ENCODE data around the gene SYNE1. TPM values are rescaled to one million over a fixed set of nuclear protein-coding genes. Genes with fewer than 3 reads are reported as not detected.
"Not testable (repeated sequence)": the region's sequence is repeated elsewhere in the genome, so short reads cannot be mapped to it uniquely, and the experiment has no call there.

Gene SYNE1
- total RNA-seq, 1 donor from 2014 or later: 14.2 TPM

DNA sequence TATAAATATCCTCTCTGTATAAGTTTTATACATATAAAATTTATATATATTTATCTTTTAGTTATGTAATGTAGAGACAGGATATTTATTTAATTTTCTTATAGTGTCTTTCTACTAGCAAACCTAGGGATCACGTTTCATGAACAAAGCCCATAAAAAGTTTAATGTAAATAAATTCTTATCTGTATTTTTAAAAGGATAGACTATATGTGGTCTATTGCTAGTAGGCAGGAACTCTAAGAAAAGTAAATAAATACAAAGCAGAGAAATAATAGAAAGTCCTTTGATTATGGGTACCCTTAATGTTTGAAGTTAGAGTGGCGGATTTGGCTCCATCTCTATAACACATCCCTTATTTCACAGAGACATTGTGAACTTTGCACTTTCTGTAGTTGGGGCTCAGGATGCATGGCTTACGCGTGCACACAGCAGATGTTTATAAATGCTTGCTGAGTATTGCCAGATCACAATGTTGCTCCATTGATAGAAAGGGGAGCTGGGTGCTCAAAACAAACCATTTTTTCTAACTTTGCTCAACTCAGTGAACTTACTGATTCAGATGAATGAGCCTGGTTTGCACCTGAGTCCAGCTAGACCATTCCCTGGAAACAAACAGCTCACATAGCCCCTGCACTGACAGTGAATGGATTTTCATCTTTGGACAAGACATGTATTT, 179.1 kb downstream of the SYNE1 start:
- no peak overlapping the region for H3K27ac Mint-ChIP-seq
- no peak for DNase-seq (ENCODE audit: low spot score)
- H3K36me3 Mint-ChIP-seq (ENCODE audit: low read depth): no peaks in the 10 kb centered on the region
- H3K9me3 Mint-ChIP-seq: no peaks in the 10 kb centered on the region
- peaks cover 2% of the 10 kb centered on the region for H3K4me1 Mint-ChIP-seq (ENCODE audit: low read depth)
- no peak overlapping the region for H3K4me3 Mint-ChIP-seq (ENCODE audit: low read depth)
- H3K27me3 Mint-ChIP-seq (ENCODE audit: low read depth): no peaks in the 10 kb centered on the region
- intact Hi-C loops (cut with micrococcal nuclease): no loop called here

DNA sequence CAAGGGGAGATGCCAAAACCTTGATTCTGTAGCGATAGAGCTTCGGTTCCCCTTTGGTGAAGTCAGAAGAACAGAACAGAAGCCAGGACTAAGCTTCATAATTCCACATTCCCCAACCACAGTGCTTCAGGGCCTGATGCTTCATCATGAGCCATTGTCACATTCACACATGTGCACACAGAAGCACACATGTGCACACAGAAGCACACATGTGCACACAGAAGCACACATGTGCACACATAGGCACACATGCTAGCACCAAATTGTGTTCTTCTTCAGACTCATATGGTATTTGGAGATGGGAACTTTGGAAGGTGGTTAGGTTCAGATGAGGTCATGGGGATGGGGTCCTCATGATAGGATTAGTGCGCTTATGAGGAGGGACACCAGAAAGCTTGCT, 183.2 kb downstream of the SYNE1 start:
- Mint-ChIP-seq H3K27me3 (ENCODE audit: low read depth) (no peaks in the 10 kb centered on the region), H3K4me3 (ENCODE audit: low read depth) (no peak overlapping the region), H3K4me1 (ENCODE audit: low read depth) (no peaks in the 10 kb centered on the region), H3K9me3 (peaks cover 5% of the 10 kb centered on the region), H3K36me3 (ENCODE audit: low read depth) (no peaks in the 10 kb centered on the region), H3K27ac (no peak overlapping the region)
- intact Hi-C loops (cut with micrococcal nuclease): no loop called here
- DNase-seq (ENCODE audit: low spot score): no peak

DNA sequence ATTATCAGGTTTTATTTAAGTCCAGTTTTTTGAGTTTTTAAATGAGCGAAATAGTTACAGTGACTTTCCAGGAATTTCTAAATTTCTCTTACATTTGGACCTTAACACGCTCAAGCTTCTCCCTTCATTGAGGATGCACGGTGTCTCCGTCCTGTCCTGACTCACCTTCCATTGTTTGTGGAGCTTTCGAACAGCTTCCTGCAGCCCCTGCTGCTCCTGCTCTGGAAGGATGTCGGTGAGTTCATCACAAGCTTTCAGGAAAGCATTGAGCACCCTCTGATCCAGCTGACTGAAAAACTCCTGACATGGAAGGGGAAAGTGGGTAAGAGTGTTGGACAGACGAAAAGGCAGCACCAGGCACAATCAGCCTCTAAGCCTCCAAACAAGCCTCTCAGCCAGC, 183.7 kb downstream of the SYNE1 start:
- H3K27ac Mint-ChIP-seq: no peak overlapping the region
- H3K36me3 Mint-ChIP-seq (ENCODE audit: low read depth): no peaks in the 10 kb centered on the region
- H3K4me3 Mint-ChIP-seq (ENCODE audit: low read depth): no peak overlapping the region
- DNase-seq (ENCODE audit: low spot score): no peak
- no peaks in the 10 kb centered on the region for H3K4me1 Mint-ChIP-seq (ENCODE audit: low read depth)
- no peaks in the 10 kb centered on the region for H3K27me3 Mint-ChIP-seq (ENCODE audit: low read depth)
- H3K9me3 Mint-ChIP-seq: peaks cover 5% of the 10 kb centered on the region
- intact Hi-C loops (cut with micrococcal nuclease): no loop called here

- H3K9me3 Mint-ChIP-seq: peaks cover 5% of the 10 kb centered on the region
- H3K4me1 Mint-ChIP-seq (ENCODE audit: low read depth): no peaks in the 10 kb centered on the region
- no peaks in the 10 kb centered on the region for H3K36me3 Mint-ChIP-seq (ENCODE audit: low read depth)
- H3K27me3 Mint-ChIP-seq (ENCODE audit: low read depth): no peaks in the 10 kb centered on the region
- H3K4me3 Mint-ChIP-seq (ENCODE audit: low read depth): no peak overlapping the region
- DNase-seq (ENCODE audit: low spot score): no peak
- H3K27ac Mint-ChIP-seq: no peak overlapping the region
- intact Hi-C loops (cut with micrococcal nuclease): no loop called here
Measured at GRCh38 chr6:152452639-152453038, 184.5 kb downstream of the SYNE1 start.

DNA sequence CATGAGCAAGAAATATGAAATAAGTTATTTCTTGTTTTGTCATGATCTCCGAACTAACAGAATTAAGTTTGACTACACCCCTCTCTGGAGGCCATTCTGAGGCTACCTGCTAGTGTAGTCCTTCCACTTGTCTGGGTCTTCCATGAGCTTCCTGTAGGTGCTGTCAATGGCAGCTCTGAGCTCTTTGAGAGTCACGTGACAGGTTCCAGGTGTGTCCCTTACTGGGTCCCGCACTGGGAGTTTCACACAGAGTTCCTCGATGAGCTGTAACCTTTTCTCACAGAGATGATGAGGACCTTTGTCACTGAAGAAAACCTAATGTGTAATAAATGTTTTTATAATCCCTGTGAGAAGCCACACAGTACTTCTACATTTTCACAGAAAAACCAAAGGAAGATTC, 186.6 kb downstream of the SYNE1 start:
- H3K9me3 Mint-ChIP-seq: peaks cover 5% of the 10 kb centered on the region
- H3K4me3 Mint-ChIP-seq (ENCODE audit: low read depth): no peak overlapping the region
- no peaks in the 10 kb centered on the region for H3K4me1 Mint-ChIP-seq (ENCODE audit: low read depth)
- no peak overlapping the region for H3K27ac Mint-ChIP-seq
- no peak for DNase-seq (ENCODE audit: low spot score)
- intact Hi-C loops (cut with micrococcal nuclease): no loop called here
- peaks cover under 1% of the 10 kb centered on the region for H3K27me3 Mint-ChIP-seq (ENCODE audit: low read depth)
- H3K36me3 Mint-ChIP-seq (ENCODE audit: low read depth): no peaks in the 10 kb centered on the region

GRCh38 chr6:152441902-152442301, 195.3 kb downstream of the SYNE1 start:
- H3K27me3 Mint-ChIP-seq (ENCODE audit: low read depth): peaks cover 4% of the 10 kb centered on the region
- intact Hi-C loops (cut with micrococcal nuclease): no loop called here
- no peaks in the 10 kb centered on the region for H3K9me3 Mint-ChIP-seq
- DNase-seq (ENCODE audit: low spot score): no peak
- H3K36me3 Mint-ChIP-seq (ENCODE audit: low read depth): no peaks in the 10 kb centered on the region
- no peak overlapping the region for H3K4me3 Mint-ChIP-seq (ENCODE audit: low read depth)
- no peaks in the 10 kb centered on the region for H3K4me1 Mint-ChIP-seq (ENCODE audit: low read depth)
- H3K27ac Mint-ChIP-seq: no peak overlapping the region

GRCh38 chr6:152435816-152436215, 201.3 kb downstream of the SYNE1 start:
- H3K27me3 Mint-ChIP-seq (ENCODE audit: low read depth): peaks cover 1% of the 10 kb centered on the region
- H3K36me3 Mint-ChIP-seq (ENCODE audit: low read depth): no peaks in the 10 kb centered on the region
- no peak overlapping the region for H3K4me3 Mint-ChIP-seq (ENCODE audit: low read depth)
- no peak overlapping the region for H3K27ac Mint-ChIP-seq
- DNase-seq (ENCODE audit: low spot score): no peak
- H3K4me1 Mint-ChIP-seq (ENCODE audit: low read depth): peaks cover 9% of the 10 kb centered on the region
- H3K9me3 Mint-ChIP-seq: no peaks in the 10 kb centered on the region
- intact Hi-C loops (cut with micrococcal nuclease): no loop called here

DNA sequence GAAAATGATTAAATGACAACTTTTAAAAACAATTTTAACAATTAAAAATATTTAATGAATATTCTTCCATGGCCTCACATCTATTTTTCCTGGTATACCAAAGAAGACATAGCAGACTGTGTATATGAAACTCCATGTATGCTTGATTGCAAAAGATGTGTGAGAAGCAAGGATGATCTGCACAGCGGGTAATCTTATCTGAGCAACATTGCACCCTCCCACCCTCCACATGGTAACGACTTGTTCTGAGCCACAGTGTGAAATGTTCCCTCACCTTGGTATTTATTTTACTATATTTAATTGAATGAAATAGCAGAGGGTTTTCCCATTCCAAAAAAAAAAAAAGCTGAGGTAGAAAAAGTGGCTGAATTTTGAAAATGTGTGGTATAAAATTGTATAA, 204.4 kb downstream of the SYNE1 start:
- no peak for DNase-seq (ENCODE audit: low spot score)
- H3K4me3 Mint-ChIP-seq (ENCODE audit: low read depth): no peak overlapping the region
- intact Hi-C loops (cut with micrococcal nuclease): no loop called here
- H3K9me3 Mint-ChIP-seq: no peaks in the 10 kb centered on the region
- H3K4me1 Mint-ChIP-seq (ENCODE audit: low read depth): peaks cover 9% of the 10 kb centered on the region
- peaks cover 1% of the 10 kb centered on the region for H3K27me3 Mint-ChIP-seq (ENCODE audit: low read depth)
- no peak overlapping the region for H3K27ac Mint-ChIP-seq
- no peaks in the 10 kb centered on the region for H3K36me3 Mint-ChIP-seq (ENCODE audit: low read depth)

- H3K27me3 Mint-ChIP-seq (ENCODE audit: low read depth): peaks cover 5% of the 10 kb centered on the region
- H3K4me3 Mint-ChIP-seq (ENCODE audit: low read depth): no peak overlapping the region
- DNase-seq (ENCODE audit: low spot score): no peak
- no peak overlapping the region for H3K27ac Mint-ChIP-seq
- H3K36me3 Mint-ChIP-seq (ENCODE audit: low read depth): no peaks in the 10 kb centered on the region
- H3K9me3 Mint-ChIP-seq: no peaks in the 10 kb centered on the region
- intact Hi-C loops (cut with micrococcal nuclease): no loop called here
- no peaks in the 10 kb centered on the region for H3K4me1 Mint-ChIP-seq (ENCODE audit: low read depth)
Measured at GRCh38 chr6:152428126-152428525, 209.0 kb downstream of the SYNE1 start.

DNA sequence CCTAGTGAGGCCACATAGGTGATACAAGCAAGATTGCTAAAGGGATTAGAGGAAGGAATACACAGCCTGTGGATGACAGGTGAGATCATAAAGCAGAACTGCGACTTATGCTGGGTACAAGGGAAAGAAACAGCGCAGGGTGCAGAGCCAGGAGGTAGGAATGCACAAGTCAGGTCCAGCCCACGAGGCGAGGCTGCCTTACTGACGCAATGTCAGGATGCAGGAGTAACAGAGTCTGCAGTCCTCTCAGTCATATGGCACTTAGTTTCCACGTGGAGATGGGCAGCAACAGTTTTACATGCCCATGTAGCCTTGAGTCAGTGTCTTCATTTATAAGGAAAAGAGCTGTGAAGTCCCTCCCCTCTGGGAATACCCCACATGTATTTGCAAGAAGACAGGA, 210.9 kb downstream of the SYNE1 start:
- intact Hi-C loops (cut with micrococcal nuclease): no loop called here
- no peak overlapping the region for H3K27ac Mint-ChIP-seq

DNA sequence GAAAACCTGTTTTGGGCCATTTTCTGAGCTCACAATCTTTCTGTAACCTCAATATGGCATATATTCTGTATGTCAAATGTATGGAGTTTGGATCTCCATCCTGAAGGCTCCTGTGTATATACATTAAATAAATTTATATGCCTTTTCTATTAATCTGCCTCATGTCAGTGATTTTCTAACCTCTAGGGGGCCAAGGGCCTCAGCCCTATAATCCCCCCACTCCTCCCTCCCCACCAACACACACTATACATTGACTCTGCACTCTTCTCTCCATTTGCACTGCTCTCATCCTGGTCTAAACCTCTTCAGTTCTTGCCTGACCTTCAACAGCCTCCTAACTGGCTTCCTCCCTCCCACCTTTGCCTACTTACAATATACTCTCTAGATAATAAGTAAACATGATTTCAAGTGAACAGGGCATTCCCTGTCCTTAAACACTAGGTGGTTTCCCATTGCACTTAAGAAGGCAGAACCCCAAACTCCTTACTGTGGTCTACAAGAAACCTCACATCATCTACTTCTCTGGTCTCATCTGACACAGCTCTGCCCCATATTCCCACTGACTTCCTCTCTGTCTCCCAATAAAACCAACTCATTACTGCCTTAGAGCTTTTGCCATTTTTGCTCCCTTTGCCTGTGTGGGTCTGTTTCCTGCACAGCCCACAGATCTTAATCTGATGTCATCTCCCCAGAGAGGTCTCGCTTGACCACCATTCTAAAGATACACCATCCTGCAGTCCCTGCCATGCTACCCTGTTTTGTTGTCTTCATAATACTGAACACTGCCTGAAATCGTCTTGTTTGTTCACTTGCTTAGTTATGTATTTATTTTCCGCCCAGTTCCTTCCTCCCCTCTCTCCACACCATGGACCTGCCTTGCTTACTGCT, 213.7 kb downstream of the SYNE1 start:
- Mint-ChIP-seq H3K36me3 (ENCODE audit: low read depth) (no peaks in the 10 kb centered on the region), H3K4me1 (ENCODE audit: low read depth) (no peaks in the 10 kb centered on the region), H3K27ac (no peak overlapping the region), H3K27me3 (ENCODE audit: low read depth) (peaks cover 3% of the 10 kb centered on the region), H3K4me3 (ENCODE audit: low read depth) (no peak overlapping the region), H3K9me3 (peaks cover 8% of the 10 kb centered on the region)
- DNase-seq (ENCODE audit: low spot score): no peak
- intact Hi-C loops (cut with micrococcal nuclease): no loop called here

More for the DNA sequence above, 210.9 kb downstream of the SYNE1 start:
- Mint-ChIP-seq H3K4me1 (ENCODE audit: low read depth) (no peaks in the 10 kb centered on the region), H3K36me3 (ENCODE audit: low read depth) (no peaks in the 10 kb centered on the region), H3K4me3 (ENCODE audit: low read depth) (no peak overlapping the region), H3K9me3 (peaks cover 1% of the 10 kb centered on the region), H3K27me3 (ENCODE audit: low read depth) (peaks cover 3% of the 10 kb centered on the region)
- DNase-seq (ENCODE audit: low spot score): no peak

DNA sequence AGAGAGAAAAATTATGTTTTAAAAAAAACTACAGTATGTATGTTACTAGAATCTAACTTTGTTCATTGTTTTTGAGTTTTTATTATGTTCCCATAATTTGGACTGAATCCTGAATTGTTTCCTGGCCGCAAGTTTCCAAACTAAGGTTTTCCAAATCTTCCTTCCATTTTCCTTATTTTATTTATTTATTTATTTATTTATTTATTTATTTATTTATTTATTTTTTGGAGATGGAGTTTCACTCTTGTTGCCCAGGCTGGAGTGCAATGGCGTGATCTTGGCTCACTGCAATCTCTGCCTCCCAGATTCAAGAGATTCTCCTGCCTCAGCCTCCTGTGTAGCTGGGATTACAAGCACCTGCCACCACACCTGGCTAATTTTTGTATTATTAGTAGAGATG, 215.7 kb downstream of the SYNE1 start:
- DNase-seq (ENCODE audit: low spot score); H3K4me1 Mint-ChIP-seq (ENCODE audit: low read depth); H3K27me3 Mint-ChIP-seq (ENCODE audit: low read depth); H3K27ac Mint-ChIP-seq; intact Hi-C loops (cut with micrococcal nuclease); H3K36me3 Mint-ChIP-seq (ENCODE audit: low read depth); H3K9me3 Mint-ChIP-seq; H3K4me3 Mint-ChIP-seq (ENCODE audit: low read depth): not testable (repeated sequence)

GRCh38 chr6:152420696-152421095, 216.5 kb downstream of the SYNE1 start:
- no peaks in the 10 kb centered on the region for H3K36me3 Mint-ChIP-seq (ENCODE audit: low read depth)
- H3K4me1 Mint-ChIP-seq (ENCODE audit: low read depth): no peaks in the 10 kb centered on the region
- intact Hi-C loops (cut with micrococcal nuclease): no loop called here
- DNase-seq (ENCODE audit: low spot score): no peak
- no peaks in the 10 kb centered on the region for H3K27me3 Mint-ChIP-seq (ENCODE audit: low read depth)
- peaks cover 8% of the 10 kb centered on the region for H3K9me3 Mint-ChIP-seq
- no peak overlapping the region for H3K27ac Mint-ChIP-seq
- no peak overlapping the region for H3K4me3 Mint-ChIP-seq (ENCODE audit: low read depth)

All from activated T-helper 2 cell treated with anti-CD3 and anti-CD28 coated beads, Interferon-gamma antibody, Interleukin-2, Interleukin-4, amounts not matched to agents 10 μg/mL and 5 μg/mL and 100 μg/mL, durations not matched to agents 14 hours and 24 hours and 36 hours (primary cell).